HG03558 (cell line): ENCODE data around the gene RUNX1.

ENCODE experiments used
- ATAC-seq: cut with Tn5 transposase; IDR thresholded peaks from one replicate; pipeline ENCODE4 v1.9.1; 2021; ENCODE audit warnings: moderate number of reproducible peaks; ENCODE audit not compliant: unreplicated experiment; ENCODE audit errors: extremely low read depth

RUNX1 gene

DNA sequence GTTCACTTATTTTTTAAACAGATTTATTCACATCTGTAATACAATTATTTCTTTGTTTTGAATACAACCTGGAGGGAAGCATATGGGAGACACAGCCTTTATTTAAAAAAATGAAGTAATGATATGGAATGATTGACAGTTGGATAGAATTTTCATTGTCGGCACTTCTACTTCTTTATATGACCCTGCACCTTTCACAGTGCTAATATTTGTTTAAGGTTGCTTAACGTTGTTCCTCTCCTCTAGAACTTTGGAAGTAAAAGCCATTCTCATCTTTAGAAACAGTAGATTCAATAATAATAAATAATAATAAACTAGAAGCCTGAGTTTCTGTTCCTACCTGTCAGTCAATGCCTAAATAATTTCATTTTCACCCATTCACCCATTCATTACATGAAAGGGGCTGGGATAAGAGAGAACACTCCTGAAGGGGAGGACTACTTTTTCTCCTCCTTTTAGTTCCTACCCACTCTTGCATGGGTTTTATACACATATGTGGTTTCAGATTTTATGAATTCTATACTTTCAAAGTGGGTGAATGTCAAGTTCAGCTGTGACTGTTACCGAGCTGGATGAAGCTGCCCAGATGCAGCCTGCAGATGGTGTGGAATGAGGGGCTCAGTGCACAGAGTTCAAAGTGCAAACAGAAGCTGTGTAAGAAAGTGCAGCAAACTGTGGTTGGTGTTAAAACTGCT lies 9.4 kb downstream of the RUNX1 start:
- no peak for ATAC-seq

DNA sequence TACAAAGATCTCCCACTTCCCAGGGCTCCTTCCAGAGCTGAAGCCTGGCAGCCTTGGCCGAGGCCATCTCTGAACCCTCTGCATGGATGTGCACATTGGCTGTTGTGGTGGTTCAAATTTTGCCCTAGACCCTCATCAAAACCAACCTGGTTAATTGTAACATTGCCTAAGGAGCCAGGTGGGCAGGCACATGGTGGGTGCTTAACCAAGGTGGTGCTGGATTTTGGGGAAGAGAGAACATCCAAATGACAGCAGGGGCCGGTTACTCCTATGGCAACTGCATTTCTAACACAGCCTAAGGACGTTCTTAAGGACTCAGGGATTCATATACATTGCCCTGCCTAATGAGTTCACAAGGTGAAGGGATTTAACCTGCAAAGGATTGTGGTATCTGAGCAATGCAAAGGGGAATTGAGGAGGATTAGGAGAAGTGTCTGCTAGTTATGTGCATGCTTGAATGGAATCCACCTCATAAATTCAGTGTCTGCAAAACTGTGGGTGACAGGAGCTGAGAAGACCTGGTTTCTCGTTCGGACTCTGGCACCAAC lies 10.3 kb downstream of the RUNX1 start:
- ATAC-seq: no peak

DNA sequence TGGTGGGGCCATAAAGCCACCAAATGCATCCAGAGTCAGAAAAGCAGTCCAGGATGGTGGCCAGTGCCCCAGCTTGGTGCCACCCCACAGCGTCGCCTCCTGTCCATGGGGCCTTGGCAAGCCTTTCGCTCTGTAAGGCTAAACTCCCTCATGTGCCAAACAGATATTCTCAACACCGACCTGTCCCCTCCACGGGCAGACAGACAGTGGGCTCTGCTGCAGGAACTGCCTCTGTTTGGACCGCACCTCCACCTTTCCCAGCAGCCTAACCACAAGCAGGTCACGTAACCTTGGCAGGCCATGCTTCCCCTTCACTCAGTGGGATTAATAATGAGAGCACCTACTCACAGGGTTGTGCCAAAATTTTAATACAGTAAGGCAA lies 11.7 kb downstream of the RUNX1 start:
- no peak for ATAC-seq

DNA sequence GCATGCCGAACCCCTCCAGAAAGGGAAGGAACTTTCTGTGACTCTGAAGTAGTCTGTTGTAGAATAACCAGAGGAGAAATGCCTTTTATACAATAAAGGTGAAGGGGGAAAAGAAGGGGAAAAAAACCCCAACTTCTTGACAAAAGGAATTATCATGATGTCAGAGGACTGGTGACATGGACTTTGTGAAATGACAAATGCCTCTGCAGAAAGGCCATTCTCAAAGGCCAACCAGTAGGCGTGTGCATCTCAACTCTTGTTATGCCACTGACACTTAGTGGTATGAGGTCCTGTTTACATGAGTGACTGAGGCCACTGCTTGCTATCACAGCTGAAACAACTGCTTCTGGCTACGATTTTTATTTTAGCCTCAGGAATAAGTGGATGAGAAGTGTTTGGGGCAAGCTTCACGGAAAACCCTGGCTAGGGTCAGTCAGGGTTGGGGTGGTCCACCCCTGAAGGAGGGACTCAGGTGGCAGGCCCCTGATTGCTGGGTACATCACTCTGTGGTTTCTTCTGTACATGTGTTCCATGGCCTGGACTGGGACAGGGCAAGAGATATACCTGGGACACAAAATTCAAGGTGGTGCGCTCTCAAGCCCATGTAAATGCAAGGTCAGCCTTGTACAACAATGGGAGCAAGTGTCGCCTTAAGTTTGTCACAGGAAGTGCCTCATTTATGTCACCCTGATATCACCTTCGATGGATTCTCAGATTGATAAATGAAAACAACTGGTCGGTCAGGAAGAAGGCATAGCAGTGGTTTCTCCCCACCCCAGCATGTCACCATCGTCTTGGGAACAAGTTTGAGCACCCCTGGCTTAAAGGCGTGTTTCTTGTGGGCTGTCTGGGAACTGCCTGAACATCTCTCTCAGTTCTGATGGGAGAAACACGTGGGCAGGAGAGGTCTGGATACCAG lies 12.4 kb downstream of the RUNX1 start:
- no peak for ATAC-seq

DNA sequence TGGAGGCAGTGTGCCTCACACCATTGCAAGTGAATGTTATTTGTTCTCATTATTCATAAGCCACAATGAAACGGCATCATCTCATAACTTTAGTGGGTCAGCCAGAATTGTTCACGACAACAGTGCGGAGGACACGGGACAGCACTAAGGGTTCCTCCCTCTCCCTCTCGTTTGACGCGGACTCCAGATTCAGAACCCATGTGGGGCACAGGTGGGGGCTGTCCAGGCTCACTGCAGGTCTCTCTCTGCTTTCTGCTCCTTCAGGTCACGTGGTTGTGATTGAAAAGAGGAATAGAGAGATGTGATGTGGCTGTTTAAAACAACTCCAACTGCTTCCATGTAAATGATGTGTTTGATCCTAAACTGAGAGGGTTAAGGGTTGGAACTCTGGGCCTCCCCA lies 13.5 kb downstream of the RUNX1 start:
- ATAC-seq: no peak

DNA sequence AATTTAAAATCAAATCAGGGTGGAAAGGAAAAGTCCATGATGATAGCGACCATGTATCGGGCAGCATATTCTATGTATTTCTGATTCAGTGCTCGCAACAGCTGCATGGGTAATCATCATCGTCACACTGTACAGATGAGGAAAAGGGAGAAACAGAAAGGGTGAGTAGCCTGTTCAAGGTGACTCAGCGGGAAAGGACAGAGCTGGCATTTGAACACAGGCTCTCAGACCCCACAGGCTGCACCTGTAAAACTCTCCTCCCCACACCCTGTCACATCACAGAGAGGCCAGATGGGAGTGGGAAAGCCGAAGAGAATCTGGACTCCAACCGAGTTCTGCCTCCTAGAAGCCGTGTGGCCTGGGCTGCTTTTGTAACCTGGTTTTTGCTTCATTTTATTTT lies 14.0 kb downstream of the RUNX1 start:
- ATAC-seq: no peak

DNA sequence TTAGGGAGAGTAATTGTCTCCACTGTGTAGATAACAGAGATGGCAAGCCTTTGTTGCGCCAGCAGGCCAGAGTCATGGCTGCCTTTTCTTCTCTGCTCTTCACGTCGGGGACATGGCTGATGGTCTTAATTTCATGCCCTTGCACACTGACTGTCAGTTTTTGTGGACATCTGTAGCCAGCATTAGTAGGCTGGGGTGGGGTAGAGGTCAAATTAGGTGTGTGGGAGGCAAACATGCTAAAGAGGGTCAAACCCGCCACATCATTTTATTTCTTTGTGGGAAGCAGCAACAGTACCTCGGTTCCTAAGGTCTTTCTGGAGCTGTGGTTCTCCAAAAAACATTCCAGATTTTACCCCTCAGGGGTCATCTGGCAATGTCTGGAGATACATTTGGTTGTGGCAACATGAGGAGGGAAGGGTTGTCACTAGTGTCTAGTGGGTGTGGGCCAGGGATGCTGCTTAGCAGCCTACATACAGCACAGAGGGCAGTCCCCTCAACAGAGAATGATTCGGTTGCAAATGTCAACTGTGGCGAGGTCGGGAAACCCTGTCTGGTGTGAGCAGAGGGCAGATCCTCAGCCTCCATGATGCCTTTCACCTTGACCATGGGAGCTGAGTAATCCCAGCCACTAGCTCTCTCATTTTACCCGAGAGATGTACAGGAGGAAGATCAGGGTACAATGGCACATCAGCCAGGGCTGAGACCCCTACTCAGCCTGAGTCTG lies 14.7 kb downstream of the RUNX1 start:
- ATAC-seq: no peak

DNA sequence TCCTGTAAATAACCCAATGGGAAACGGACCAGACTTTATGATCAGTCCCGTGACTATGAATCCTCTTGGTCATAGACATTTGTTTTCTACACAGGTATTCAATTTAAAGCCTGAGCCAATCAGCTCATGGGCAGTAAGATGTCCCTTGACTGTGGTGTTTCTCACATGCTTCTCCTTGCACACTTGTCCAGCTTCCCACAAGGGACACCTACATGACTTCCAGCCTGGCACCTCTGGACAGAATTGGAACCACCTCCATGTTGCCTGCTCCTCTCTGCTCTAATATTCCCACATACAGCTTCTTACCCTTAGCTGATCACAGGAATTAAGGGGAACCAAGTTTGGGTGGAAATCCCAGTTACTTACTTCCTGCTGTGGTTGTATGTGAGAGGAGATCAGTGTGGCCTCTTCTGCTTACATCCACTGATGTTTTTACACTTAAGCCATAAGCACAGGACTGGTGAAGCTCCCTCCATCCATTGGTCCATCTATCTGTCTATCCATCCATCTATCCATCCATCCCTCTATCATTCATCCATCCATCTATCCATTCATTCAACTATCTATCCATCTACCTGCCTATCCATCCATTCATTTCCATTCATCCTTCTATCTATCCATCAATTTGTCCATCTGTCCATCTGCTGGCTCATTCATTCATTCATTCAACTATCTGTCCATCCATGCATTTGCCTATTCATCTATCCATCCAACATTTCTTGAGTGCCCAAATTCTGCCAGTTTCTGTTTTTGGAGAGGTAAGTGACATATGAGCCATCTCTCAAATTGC lies 16.4 kb downstream of the RUNX1 start:
- no peak for ATAC-seq

DNA sequence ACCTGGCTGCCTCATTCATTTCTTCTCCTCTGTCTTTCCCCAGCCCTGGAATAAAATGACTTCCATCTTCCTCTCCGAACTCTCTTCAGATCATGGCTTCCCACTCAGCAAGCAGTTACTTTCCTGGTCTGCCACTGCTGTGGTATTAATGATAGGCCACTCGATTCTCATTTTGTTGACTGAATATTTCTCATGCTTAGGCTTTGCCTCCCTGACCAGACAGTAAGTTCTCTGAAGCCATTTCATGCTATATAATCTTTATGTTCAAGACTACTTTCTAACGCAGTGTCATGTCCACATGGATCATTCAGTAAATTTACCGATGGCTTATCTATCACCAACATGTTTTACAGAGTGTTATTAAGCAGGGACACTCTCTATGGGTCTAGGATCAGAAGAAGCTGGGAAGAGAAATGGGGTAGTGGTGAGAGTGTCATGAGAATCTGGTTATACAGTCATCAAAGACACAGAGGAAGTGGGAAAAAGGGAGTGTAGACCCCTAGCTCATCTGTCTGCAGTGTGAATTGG lies 20.6 kb downstream of the RUNX1 start:
- no peak for ATAC-seq

DNA sequence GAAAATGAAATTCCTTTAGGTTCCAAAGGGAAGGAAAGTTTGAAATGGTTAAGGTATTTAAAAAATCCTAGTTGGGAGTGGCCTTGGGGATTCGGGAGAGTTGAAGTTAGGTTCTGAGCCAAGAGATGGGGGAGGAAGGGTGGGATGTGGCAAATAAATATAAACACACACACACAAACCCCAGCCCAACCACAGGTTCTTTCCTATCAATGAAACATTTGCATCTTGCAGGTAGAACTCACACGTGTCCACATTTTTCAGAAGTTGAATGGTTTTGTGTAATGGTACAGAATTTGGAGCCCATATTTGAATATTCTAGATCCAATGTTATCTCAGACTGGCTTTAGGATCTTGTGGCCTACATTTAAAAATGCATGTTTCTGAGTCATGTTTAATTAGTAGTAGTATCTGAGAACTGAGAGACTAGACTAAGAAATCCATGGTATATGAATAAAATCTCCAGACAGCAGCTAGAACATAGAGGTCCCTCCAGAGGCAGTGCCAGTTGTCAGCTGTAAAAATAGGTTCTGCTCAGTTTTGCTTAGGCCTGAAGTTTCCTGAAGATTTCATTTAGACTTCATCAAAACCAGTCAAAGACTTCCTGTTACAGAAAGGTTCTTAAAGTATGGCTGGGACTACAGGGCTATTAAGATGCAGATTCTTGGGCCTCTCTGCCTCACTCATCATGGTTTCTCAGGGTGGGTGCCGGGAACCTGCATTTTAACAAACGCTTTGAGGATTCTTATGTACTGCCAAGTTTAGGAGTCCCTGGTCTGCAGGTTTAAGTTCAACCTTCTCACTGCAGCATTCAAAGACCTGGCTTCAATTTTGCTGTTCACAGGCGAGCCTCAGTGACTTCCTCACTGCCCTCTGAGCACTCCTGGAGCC lies 21.3 kb downstream of the RUNX1 start:
- ATAC-seq: no peak

DNA sequence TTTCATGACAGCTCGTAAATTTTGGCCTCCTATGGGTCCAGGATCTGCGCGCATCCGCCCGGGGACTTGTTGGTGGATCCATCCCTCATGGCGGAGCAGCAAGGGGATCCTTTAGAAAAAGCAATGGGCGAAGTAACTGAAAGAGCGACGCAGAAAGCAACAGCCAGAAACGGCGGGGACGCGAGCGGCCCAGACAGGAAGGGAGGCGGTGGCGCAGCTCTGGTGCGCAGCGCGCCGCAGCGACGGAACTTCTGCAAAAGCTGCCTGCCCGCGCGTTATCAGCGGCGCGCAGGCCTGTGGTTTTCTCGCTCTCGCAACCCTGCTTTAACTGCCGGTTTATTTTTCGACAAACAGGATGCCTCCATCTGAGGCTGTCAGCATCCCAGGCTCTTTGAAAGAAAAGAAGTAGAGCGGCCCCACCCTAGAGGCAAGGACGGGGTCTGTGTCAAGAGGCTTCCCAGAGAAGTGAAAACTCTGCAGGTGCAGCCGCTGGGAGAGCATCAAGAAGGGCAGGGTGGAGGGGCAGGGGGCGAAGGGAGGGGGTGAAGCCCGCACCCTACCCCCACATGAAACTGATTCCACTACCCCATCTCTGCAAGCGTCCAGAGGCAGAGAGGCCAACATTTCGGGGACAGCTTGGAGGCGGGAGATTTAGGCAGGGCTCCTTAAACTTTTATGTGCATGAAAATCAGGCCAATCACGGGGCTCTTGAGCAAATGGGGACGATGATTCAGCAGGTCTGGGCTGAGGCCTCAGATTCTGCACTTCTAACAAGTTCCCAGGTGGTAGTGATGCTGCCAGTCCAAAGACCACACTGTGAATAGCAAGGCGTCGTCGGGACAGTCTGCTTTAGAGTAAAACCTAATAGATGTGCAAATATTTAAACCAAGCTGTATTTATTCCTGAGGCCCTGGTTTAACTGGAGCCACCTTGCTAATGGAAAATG lies 22.2 kb downstream of the RUNX1 start:
- ATAC-seq: no peak

DNA sequence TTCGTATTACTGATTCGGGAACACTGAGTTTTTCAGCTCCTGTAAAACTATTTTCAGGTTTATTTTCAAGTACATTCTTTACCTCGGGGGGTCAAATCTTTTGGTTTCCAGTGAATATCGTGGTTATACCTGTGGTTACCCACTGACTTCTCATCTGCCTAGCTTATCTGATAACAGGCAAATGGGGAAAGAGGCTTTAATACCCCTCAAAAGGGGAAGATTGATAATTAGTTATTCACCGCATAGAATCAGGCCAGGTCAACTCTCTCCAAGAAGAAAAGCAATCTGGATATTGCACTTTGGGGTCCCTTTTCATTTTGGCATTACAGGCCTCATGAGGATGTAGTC lies 23.0 kb downstream of the RUNX1 start:
- no peak for ATAC-seq

DNA sequence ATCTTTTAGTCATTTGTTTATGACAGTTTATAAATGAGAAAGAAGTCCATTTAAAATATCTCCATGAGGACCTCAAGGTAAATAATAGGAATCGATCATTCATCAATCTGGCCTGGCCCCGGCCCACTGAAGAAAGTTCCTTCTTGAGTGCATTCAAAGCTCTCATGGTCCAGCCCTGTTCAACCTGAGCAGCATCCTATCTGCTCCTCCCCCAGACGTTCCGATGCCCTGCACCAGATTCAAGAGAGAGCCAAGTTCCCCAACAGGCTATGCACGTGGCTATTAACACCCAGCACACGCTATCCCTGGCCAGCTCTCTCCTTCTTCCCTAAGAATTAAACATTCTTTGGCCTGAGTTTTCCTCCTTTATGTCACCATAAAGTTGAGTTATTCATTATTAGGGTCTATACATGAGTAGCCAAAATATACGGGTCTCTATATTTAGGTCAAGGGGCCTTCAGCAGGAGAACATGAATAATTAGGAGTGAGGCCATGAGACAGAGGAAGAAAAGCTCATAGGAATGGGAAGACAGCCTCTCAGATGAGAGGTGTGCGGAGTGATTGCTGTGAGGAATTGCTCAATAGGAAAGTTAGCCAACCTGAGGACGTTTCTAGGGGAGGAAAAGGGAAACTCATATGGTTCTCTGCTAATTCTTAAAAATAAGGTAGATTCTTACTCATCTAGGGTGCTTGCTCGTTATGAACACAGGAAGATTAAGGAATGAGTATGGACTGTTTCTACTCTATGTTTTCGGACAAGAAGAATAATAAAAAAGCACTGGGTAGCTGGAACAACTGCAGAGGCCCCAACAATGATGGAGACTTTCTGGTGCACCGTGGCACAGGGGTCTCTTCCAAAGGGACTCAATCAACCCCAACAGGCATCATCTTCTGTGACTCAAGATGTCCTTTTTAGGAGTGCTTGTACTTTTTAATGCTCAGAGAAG lies 23.6 kb downstream of the RUNX1 start:
- ATAC-seq: no peak

DNA sequence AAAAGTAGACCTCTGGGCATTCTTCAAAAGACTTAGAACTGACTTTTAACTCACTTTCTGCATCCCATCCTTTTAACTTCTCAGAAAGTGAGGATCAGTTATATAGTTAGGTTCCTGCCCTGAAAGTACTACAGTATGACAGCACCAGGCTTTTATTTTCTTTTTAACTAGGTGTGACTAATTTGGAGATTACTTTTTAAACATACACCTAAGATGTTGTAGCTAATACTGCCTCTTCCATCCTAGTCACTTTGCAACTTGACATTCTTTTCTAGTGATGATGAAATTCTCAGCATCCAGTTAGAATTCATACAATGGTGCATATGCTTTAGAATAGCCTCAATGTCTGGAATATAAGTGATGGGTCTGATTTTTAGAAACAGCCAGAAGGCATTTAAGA lies 24.6 kb downstream of the RUNX1 start:
- ATAC-seq: no peak

DNA sequence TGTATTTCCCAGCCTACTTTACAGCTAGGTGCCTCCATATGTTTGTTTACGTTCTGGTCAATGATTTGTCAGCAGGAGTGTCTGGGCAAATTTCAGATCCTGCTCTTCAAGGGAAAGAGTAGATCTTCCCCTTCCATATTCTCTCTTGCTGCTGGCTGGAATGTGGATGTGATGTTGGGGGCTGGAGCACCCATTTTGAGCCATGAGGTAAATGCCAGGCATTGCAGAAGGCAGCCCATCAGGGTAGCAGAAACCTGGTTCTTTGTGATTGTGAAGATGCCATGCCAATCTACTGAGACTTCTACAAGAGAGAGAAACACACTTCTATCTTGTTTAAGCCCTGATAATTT lies 25.1 kb downstream of the RUNX1 start:
- ATAC-seq: no peak

DNA sequence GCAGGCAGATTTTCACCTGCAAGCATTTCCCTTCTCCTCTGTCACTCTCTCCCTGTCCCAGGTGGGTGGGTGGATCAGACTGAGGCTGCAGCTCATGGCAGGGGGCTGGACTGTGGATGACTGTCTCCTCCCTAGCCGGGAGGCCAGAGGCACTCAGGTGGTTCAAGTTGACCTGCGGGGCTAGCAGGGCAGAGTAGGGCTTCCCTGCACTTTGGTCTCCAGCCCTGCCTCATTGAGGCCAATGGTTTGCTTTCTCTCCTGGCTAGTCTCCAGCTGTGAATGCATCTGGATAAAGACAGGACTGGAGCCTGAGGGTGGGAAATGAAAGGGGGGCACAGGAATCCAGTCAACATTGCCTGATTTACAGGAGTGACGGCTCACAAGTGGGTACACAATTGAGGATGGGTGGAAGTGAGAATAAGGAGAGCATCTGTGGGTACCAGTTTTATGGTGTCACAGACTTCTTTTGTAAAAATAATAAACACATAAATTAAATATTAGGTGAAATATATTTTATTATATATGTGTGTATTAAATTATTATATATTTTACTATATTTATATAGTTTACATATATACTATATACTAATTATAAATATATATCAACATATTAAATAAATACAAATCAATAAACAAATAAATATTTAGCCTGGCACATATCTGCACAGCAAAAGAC lies 25.6 kb downstream of the RUNX1 start:
- no peak for ATAC-seq
